Peyer's patch (tissue), 4 donors: ENCODE data around the gene CDKN1C.

Source experiments
- CTCF ChIP-seq, 6 experiments: fragments of 450-650 bp in 4 of 6; fragments of 200-600 bp in 2 of 6; sonication (generic) in 1 of 6; IDR thresholded peaks; one replicate each; pipeline ENCODE4 v1.5.1; 2017 to 2019; ENCODE audit warnings: antibody characterized with exemption in 6 of 6, mild to moderate bottlenecking in 3 of 6, moderate library complexity in 1 of 6
- POLR2A ChIP-seq, 2 donors: fragments of 450-650 bp; IDR thresholded peaks; one replicate each; pipeline ENCODE4 v1.5.1; 2017; ENCODE audit warnings: antibody characterized with exemption in 2 of 2, mild to moderate bottlenecking in 2 of 2, moderate library complexity in 2 of 2

- TF ChIP-seq POLR2A (IDR thresholded peaks at IDR 0.05): peak in 1 of 2 donors; percentile 17
- TF ChIP-seq CTCF (IDR thresholded peaks at IDR 0.05): no peak
Observed at GRCh38 chr11:2911785-2912391, 26.3 kb upstream of the CDKN1C start.
